Activated T-helper 1 cell treated with anti-CD3 and anti-CD28 coated beads, Interleukin-12 subunit alpha, Interleukin-12 subunit beta, Interleukin-2, Interleukin-4 antibody, amounts not matched to agents 30 ng/mL and 10 ng/mL and 1 ng/mL, durations not matched to agents 14 hours and 24 hours and 36 hours (primary cell): ENCODE data around the gene SUSD6. TPM values are rescaled to one million over a fixed set of nuclear protein-coding genes. Genes with fewer than 3 reads are reported as not detected.
A peak's percentile ranks its signal among the peaks of the same experiment; 100 is the strongest.

ENCODE experiments used
- DNase-seq: peaks from one replicate; pipeline ENCODE4 v3.0.0; 2021; ENCODE audit warnings: low spot score
- H3K27ac Mint-ChIP-seq: one replicate; pipeline ENCODE4 v1.8.0; 2021; ENCODE audit warnings: mild to moderate bottlenecking, mixed read lengths
- H3K27me3 Mint-ChIP-seq: one replicate; pipeline ENCODE4 v1.8.0; 2022; ENCODE audit warnings: mild to moderate bottlenecking, moderate library complexity, mixed read lengths; ENCODE audit not compliant: insufficient read depth
- H3K36me3 Mint-ChIP-seq: one replicate; pipeline ENCODE4 v1.8.0; 2021; ENCODE audit warnings: low read depth, mixed read lengths
- H3K4me1 Mint-ChIP-seq: one replicate; pipeline ENCODE4 v1.8.0; 2021; ENCODE audit warnings: low read depth, mixed read lengths
- H3K4me3 Mint-ChIP-seq: one replicate; pipeline ENCODE4 v1.8.0; 2021; ENCODE audit warnings: mild to moderate bottlenecking, moderate library complexity, mixed read lengths
- H3K9me3 Mint-ChIP-seq: one replicate; pipeline ENCODE4 v1.8.0; 2021; ENCODE audit warnings: mixed read lengths
- intact Hi-C: fragments of 100-400 bp; cut with micrococcal nuclease; formaldehyde crosslinking; loops from one replicate; pipeline ENCODE4 v1.15.1; 2024
- total RNA-seq: library from RNA; stranded (reverse); gene quantifications from 2 replicates; pipeline ENCODE4 v1.2.3, GENCODE V29; 2022

Gene SUSD6
- total RNA-seq, 1 donor from 2014 or later, result 94.3 TPM

- Mint-ChIP-seq H3K4me1 (peaks cover 96% of the 10 kb centered on the region), H3K36me3 (peaks cover 58% of the 10 kb centered on the region), H3K27me3 (no peaks in the 10 kb centered on the region), H3K4me3 (peak overlapping the region; percentile 2), H3K9me3 (no peaks in the 10 kb centered on the region), H3K27ac (no peak overlapping the region)
- no peak for DNase-seq
- intact Hi-C loops, result no loop called here
Observed at GRCh38 chr14:69700575-69700974, 89.2 kb downstream of the SUSD6 start.

- no peaks in the 10 kb centered on the region for H3K9me3 Mint-ChIP-seq
- peak overlapping the region; percentile 34 for H3K27ac Mint-ChIP-seq
- intact Hi-C loops, result no loop called here
- peaks cover 60% of the 10 kb centered on the region for H3K36me3 Mint-ChIP-seq
- H3K4me1 Mint-ChIP-seq, result peaks cover 96% of the 10 kb centered on the region
- no peaks in the 10 kb centered on the region for H3K27me3 Mint-ChIP-seq
- DNase-seq, result no peak
- no peak overlapping the region for H3K4me3 Mint-ChIP-seq
Observed at GRCh38 chr14:69701291-69701690, 89.9 kb downstream of the SUSD6 start.

GRCh38 chr14:69701857-69702256 is 90.5 kb downstream of the SUSD6 start:
- Mint-ChIP-seq H3K36me3 (peaks cover 59% of the 10 kb centered on the region), H3K4me3 (no peak overlapping the region), H3K27me3 (no peaks in the 10 kb centered on the region), H3K27ac (no peak overlapping the region), H3K9me3 (no peaks in the 10 kb centered on the region), H3K4me1 (peaks cover 96% of the 10 kb centered on the region)
- intact Hi-C loops, result loop anchor here (1.0 kb wide), 1 partner anchor 8 kb away; no protein-coding TSS in a partner anchor
- no peak for DNase-seq

- Mint-ChIP-seq H3K4me1 (peaks cover 92% of the 10 kb centered on the region), H3K4me3 (peak overlapping the region; percentile 64), H3K27ac (peak overlapping the region; percentile 84), H3K9me3 (no peaks in the 10 kb centered on the region), H3K27me3 (no peaks in the 10 kb centered on the region), H3K36me3 (peaks cover 57% of the 10 kb centered on the region)
- intact Hi-C loops, result no loop called here
- DNase-seq, result no peak
Observed at GRCh38 chr14:69703047-69704039, 91.9 kb downstream of the SUSD6 start.

DNA sequence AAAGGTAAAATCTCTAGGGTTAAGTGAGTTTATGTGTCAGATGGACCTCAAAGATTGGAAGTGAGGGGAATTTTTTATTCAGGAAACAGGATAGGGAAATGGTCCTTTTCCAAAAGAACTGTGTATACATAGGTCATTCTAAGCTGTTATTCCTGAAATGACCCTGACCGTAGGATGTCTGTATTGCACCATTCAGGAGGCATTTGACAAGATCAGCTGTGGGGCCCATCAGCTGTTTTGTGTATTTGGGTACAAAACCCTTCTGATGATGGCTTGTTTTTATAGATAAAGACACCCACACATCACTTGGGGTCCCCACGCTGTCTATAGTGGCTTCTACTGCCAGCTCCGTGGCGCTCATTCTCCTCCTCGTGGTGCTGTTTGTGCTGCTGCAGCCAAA is 92.9 kb downstream of the SUSD6 start:
- H3K4me1 Mint-ChIP-seq, result peaks cover 92% of the 10 kb centered on the region
- H3K27ac Mint-ChIP-seq, result no peak overlapping the region
- intact Hi-C loops, result no loop called here

GRCh38 chr14:69705706-69706105 is 94.3 kb downstream of the SUSD6 start:
- H3K36me3 Mint-ChIP-seq, result peaks cover 56% of the 10 kb centered on the region
- peaks cover 93% of the 10 kb centered on the region for H3K4me1 Mint-ChIP-seq
- no peak for DNase-seq
- H3K4me3 Mint-ChIP-seq, result peak overlapping the region; percentile 49
- H3K27me3 Mint-ChIP-seq, result no peaks in the 10 kb centered on the region
- intact Hi-C loops, result no loop called here
- peak overlapping the region; percentile 58 for H3K27ac Mint-ChIP-seq
- no peaks in the 10 kb centered on the region for H3K9me3 Mint-ChIP-seq

More for the DNA sequence above, 92.9 kb downstream of the SUSD6 start:
- peaks cover 57% of the 10 kb centered on the region for H3K36me3 Mint-ChIP-seq
- no peak for DNase-seq
- H3K9me3 Mint-ChIP-seq, result no peaks in the 10 kb centered on the region
- H3K27me3 Mint-ChIP-seq, result no peaks in the 10 kb centered on the region
- no peak overlapping the region for H3K4me3 Mint-ChIP-seq

GRCh38 chr14:69708049-69708448 is 96.7 kb downstream of the SUSD6 start:
- Mint-ChIP-seq H3K27ac (no peak overlapping the region), H3K4me1 (peaks cover 93% of the 10 kb centered on the region), H3K4me3 (no peak overlapping the region), H3K9me3 (no peaks in the 10 kb centered on the region), H3K27me3 (no peaks in the 10 kb centered on the region), H3K36me3 (peaks cover 64% of the 10 kb centered on the region)
- DNase-seq, result no peak
- intact Hi-C loops, result no loop called here

GRCh38 chr14:69708586-69709560 is 97.5 kb downstream of the SUSD6 start:
- Mint-ChIP-seq H3K27ac (peak overlapping the region; percentile 58), H3K36me3 (peaks cover 62% of the 10 kb centered on the region), H3K4me1 (peaks cover 93% of the 10 kb centered on the region), H3K4me3 (no peak overlapping the region), H3K9me3 (no peaks in the 10 kb centered on the region), H3K27me3 (no peaks in the 10 kb centered on the region)
- intact Hi-C loops, result no loop called here
- DNase-seq, result no peak

DNA sequence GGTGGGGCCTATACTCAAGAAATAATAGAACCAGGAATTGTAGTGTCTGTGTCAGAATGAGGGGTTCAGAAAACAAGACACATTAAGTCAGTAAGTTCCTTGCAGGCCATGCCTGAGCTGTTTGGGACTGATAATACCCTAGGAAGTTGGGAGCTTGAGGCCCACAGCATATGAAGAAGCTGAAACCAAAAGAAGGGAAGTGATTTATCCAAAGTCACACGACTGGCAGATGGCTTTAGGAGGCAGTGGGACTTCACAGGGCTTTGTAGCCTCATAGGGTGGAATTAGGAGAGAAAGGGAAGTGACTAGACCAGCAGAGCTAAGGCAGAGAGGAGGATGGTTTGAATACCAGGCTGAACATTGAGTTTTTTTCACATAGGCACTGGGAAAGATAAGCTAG is 99.0 kb downstream of the SUSD6 start:
- Mint-ChIP-seq H3K27ac (peak overlapping the region; percentile 80), H3K9me3 (no peaks in the 10 kb centered on the region), H3K27me3 (no peaks in the 10 kb centered on the region), H3K4me1 (peaks cover 93% of the 10 kb centered on the region), H3K4me3 (no peak overlapping the region), H3K36me3 (peaks cover 64% of the 10 kb centered on the region)
- intact Hi-C loops, result loop anchor here (1.0 kb wide), 1 partner anchor 8 kb away; no protein-coding TSS in a partner anchor
- no peak for DNase-seq

DNA sequence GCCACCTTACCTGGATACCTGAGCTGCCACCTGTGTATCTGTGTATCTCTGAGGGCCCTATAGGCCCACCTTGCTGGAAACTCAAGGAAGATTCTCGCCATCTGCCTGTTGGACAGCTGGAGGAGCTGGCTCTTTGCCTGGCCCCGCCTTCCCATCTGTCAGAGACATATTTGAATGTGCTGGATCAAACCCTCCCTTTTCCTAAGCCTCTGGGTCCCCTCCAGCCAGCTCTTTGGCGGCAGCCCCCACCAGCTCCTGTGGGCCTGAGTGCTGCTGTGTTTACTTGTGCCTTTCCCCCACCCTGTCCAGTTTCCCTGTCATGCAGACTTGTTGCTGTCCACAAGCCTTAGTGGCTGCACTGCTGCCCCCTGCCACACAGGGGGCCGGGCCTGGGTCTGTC is 99.7 kb downstream of the SUSD6 start:
- no peaks in the 10 kb centered on the region for H3K9me3 Mint-ChIP-seq
- H3K36me3 Mint-ChIP-seq, result peaks cover 63% of the 10 kb centered on the region
- no peaks in the 10 kb centered on the region for H3K27me3 Mint-ChIP-seq
- DNase-seq, result no peak
- intact Hi-C loops, result no loop called here
- H3K4me3 Mint-ChIP-seq, result no peak overlapping the region
- H3K27ac Mint-ChIP-seq, result peak overlapping the region; percentile 61
- H3K4me1 Mint-ChIP-seq, result peaks cover 93% of the 10 kb centered on the region

- Mint-ChIP-seq H3K36me3 (peaks cover 64% of the 10 kb centered on the region), H3K27ac (peak overlapping the region; percentile 38), H3K4me3 (no peak overlapping the region), H3K27me3 (no peaks in the 10 kb centered on the region), H3K9me3 (no peaks in the 10 kb centered on the region), H3K4me1 (peaks cover 93% of the 10 kb centered on the region)
- intact Hi-C loops, result no loop called here
- no peak for DNase-seq
Observed at GRCh38 chr14:69711477-69711876, 100.1 kb downstream of the SUSD6 start.

- no peak overlapping the region for H3K4me3 Mint-ChIP-seq
- peak overlapping the region; percentile 91 for H3K27ac Mint-ChIP-seq
- H3K4me1 Mint-ChIP-seq, result peaks cover 93% of the 10 kb centered on the region
- H3K36me3 Mint-ChIP-seq, result peaks cover 64% of the 10 kb centered on the region
- no peak for DNase-seq
- no peaks in the 10 kb centered on the region for H3K27me3 Mint-ChIP-seq
- no peaks in the 10 kb centered on the region for H3K9me3 Mint-ChIP-seq
- intact Hi-C loops, result no loop called here
Observed at GRCh38 chr14:69711881-69712560, 100.6 kb downstream of the SUSD6 start.
